GM21825 (cell line): ENCODE results near the gene ANAPC2.

Experiments used
- ATAC-seq: cut with Tn5 transposase; IDR thresholded peaks from one replicate; pipeline ENCODE4 v1.9.1; 2021; ENCODE audit warnings: mild to moderate bottlenecking, moderate library complexity; ENCODE audit not compliant: unreplicated experiment

Gene ANAPC2

GRCh38 chr9:137188490-137189296 is at the start of gene ANAPC2, which contains the start of gene SSNA1:
ANAPC2 (minus strand) TSS chr9:137188560; CDS start chr9:137188532, 28 bp downstream.
SSNA1 (plus strand) TSS chr9:137188676; CDS start chr9:137188727, 51 bp downstream.
- peak; percentile 66 for ATAC-seq

DNA sequence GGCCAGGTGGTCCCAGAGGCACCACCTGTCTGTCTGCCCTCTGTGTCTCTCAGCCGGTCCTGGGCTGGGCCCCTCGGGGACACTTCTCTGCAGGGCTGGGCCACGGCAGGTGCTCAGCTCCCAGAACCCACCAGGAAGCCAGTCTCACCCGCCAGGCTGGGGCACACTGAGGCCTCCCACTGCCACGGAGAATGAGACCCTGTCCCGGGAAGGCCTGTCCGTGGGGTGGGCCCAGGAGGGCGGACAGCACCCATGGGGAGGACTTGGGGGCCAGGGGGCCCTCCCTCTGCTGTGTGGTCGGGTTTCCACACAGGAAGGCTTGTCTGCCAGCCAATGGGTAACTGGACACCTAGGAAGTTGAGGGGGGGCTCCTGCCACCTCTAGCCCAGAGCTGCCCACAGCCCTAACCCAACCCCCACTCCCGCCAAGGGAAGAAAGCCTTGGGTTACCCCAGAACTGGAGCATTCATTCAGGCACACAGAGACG is 48.6 kb upstream of the ANAPC2 start:
- ATAC-seq, result no peak

DNA sequence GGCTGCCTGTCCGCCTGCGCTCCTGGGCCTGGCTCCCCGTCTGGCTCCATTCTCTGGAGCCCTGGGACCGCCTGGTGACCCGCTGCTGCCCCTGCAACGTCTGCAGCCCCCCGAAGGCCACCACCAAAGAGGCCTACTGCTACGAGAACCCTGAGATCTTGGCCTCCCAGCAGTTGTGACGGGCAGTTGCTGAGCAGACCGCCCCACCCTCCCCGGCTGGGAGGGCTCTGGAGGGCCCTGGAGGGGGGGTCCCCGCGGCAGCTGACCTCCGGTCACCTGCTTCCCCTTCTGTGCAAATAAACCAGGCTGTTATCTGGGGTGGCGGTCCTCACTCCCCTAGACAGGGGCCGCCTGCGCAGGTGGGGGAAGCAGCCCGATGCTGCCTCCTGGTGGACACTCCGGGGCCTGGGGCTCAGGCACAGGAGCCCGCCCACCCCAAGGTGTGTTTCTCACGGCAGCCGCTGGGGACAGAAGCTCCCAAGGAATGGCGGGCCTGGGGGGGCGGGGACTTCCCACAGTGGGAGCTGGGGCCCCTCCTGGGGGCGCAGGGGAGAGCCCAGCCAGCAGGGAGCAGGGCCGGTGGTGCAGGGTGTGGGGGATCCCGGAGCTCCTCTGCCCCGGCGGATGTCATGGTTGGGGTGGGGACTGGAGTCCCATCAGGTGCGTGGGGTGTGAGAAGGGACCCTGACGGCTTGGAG is 48.0 kb upstream of the ANAPC2 start:
- ATAC-seq, result no peak

DNA sequence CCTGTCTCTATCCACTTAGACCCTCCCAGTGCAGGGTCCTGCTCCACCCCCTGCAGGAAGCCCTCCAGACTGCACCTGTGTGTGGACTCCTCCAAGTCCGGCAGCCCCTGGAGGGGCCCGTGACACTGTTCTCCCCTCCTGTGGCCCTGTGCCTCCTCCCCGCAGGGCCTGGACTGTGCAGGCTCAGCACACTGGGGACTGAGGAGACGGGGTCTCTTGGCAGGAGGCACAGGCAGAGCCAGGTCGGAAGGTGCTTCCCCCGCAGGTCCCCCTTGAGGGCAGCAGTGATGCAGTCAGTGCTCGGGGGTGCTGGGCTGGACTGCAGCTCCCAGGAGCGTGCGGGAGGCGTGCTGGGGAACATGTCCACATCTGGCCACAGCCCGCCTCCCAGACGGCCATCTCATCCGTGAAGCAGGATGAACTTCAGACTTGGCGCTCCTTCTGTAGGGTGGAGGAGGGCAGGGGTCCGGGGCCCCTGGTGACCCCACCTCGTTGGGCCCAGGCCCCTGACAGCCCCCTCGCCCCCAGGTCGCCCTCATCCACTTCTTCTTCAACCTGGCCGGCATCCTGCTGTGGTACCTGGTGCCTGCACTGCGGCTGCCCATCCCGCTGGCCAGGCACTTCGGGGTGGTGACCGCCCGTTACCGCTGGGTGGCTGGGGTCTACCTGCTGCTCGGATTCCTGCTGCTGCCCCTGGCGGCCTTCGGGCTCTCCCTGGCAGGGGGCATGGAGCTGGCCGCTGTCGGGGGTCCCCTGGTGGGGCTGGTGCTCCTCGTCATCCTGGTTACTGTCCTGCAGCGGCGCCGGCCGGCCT is 47.3 kb upstream of the ANAPC2 start:
- ATAC-seq, result no peak

DNA sequence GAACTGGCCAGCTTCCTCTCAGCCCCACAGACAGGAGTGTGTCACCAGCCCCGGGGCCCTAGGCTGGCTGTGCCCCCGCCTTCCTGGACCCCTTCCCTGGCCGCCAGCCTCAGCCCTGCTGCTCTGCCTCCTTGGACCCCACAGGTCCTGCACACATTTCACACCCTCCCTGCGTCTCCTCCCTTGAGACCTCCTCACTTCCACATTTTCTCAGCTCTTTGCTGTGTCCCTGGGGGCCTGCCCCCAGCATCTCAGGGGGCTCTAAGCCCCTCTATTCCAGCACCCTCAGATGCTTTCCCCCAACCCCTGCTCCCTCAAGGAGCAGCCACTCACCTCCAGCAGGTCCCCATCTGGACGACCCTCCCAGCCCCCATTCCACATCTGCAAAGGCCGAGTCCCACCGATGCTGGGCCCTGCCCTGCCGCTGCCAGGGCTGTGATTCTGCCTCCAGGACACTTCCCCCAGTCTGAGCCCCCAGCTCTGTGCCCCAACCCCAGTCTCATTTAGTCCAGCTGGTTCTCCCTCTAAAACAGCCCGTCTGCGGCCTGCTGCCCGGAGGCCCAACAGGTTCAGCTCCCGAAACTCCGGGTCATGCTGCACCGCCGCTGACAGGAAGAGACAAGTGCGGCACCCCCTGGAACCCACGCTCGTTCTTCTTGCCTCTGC is 46.5 kb upstream of the ANAPC2 start:
- ATAC-seq, result no peak

DNA sequence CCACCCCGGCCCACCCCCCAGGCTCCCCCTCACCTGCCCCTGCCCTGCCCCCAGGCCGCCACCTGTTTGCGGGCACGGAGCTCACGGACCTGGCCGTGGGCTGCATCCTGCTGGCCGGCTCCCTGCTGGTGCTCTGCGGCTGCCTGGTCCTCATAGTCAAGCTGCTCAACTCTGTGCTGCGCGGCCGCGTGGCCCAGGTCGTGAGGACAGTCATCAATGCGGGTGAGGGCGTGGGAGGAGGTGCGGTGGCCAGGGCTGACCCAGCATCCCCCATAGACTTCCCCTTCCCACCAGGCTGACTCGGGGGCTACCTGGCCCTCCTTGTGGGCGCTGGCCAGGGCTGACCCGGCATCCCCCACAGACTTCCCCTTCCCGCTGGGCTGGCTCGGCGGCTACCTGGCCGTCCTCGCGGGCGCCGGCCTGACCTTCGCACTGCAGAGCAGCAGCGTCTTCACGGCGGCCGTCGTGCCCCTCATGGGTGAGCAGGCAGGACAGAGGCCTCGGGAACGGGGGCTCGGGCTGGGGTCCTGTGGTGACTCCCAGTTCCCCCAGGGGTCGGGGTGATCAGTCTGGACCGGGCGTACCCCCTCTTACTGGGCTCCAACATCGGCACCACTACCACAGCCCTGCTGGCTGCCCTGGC is 45.8 kb upstream of the ANAPC2 start:
- ATAC-seq, result no peak

GRCh38 chr9:137233143-137233980 is 45.0 kb upstream of the ANAPC2 start:
- ATAC-seq, result no peak

GRCh38 chr9:137232510-137232909 is 44.1 kb upstream of the ANAPC2 start:
- no peak for ATAC-seq

DNA sequence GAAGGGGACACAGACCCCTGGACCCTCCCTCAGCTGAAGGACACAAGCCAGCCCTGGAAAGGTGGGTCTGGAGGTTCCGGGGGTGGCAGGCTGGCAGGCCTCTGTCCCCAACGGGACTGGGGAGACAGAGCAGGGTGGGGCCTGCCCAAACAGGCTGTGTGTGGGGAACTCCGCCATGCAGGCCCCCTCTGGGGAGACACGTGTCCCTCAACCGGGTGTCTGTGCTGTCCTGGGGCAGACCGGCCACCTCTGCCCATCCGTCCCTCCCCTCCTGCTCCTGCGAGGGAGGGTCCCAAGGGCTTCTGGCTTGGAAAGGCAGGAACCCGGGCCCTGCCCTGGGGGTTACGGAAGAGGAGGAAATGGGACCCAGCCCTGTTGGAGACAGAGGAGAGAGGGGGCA is 43.7 kb upstream of the ANAPC2 start:
- ATAC-seq, result no peak

GRCh38 chr9:137231372-137232039 is 43.1 kb upstream of the ANAPC2 start:
- no peak for ATAC-seq

DNA sequence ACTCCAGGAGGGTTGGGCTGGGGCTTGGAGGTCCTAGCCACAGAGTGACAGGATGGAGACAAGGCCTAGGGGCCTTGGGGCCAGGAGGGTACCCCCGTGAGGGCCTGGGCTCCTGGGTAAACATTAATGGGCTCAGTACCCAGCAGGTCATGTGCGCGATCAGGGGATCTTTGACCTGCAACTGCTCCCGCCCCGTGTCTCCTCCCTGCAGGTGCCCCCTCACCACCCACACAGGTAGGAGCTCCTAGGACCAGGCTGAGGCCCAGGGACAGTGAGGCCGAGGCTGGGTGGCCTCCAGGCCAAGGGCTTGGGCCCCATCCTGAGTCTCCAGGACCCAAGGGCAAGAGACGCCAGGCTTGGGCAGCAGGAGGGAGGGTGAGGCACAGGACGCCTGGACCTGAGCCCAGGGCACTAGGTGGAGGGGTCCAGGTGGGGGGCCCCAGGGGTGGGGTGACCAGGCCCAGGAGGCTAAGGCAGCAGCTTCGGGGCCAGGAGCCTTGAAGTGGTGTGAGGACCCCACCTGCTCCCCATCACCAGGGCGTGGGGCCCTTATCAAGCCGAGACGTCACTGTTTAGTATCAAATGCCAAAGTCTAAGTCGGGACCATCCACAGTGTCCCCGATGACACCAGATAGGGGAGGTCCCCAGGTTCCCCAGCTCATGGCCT is 42.5 kb upstream of the ANAPC2 start, which contains the start of gene SLC34A3:
TSS of gene SLC34A3 (plus strand) at position 197 of the 667 bp plus-strand sequence. CDS start 802 bp downstream, outside the sequence.
- ATAC-seq, result no peak

DNA sequence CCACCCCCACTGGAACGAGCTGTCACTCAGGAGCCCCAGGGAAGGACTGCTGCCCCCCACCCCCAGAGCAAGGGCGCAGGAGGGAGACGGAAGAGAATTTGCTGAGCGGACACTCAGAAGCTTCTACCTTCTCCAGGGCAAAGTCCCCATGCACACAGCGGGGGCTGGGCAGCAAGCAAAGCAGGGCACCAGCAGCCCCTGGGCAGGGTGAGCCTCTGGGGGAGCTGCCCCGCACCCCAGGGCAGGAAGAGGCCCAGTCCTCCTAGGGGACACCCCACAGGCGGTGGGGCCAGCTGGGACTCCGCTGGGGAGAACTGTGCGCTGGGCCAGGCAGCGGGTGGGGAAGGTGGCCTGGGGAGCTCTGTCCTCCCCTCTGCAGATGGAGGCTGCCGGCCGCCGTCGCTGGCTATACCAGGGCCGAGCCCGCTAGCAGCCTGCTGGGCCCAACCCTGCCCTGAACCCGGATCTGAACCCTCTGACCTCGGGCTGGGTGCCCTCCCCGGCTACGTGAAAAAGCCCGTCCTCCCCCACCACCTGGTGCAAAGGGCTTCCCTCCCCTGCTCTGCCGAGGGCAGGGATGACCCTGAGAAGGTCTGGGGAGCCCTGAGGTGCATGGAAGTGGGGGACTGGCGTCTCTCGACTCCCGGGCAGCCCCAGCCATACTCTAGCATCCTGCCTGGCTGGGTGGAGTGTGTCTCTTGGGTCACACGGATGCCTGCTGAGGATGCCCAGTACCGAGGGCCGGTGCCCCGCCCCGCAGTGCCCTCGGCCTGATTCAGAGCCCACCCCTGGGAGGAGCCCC is 41.7 kb upstream of the ANAPC2 start:
- no peak for ATAC-seq

GRCh38 chr9:137228968-137229896 is 40.9 kb upstream of the ANAPC2 start:
- no peak for ATAC-seq

DNA sequence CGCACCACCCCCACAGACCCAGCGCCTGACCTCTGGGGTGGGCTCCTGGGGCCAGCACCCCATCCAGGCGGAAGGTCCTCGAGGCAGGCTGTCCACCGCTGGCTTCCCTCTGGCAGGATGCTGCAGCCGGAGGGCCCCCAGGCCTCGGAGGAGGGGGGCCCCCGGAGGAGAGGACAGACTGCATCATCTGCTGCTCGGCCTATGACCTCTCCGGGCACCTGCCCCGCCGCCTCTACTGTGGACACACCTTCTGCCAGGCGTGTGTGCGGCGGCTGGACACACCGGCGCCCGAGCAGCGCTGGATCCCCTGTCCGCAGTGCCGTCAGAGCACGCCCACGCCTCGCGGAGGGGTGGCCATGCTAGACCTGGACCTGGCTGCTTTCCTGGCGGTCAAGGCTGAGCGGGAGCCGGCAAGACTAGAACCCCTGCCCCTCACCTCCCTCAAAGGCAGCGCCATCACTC is 40.2 kb upstream of the ANAPC2 start:
- no peak for ATAC-seq

GRCh38 chr9:137227853-137228505 is 39.6 kb upstream of the ANAPC2 start:
- ATAC-seq, result no peak
